IMR-90 (cell line): ENCODE measurements around the gene RAP1A. TPM values are rescaled to one million over a fixed set of nuclear protein-coding genes. Genes with fewer than 3 reads are reported as not detected.
A peak's percentile ranks its signal among the peaks of the same experiment; 100 is the strongest.

Source experiments
- ATAC-seq: fragments of 200-7000 bp; cut with Tn5 transposase; 2 replicates; pipeline ENCODE4 v1.9.1; 2020; ENCODE audit warnings: low read depth, mild to moderate bottlenecking, moderate library complexity
- BruUV-seq: library from RNA; stranded (reverse); fragments of 400-500 nt; replicated peaks from 2 replicates; lab custom pipeline; 2021; lab: Mats Ljungman, UMichigan
- CTCF ChIA-PET: fragments of 300-600 bp; formaldehyde crosslinking; extraction: SDS; loops from one replicate; lab custom pipeline; 2021; ENCODE audit warnings: antibody characterized with exemption; lab: Yijun Ruan, JAX
- POLR2A ChIA-PET: fragments of 300-600 bp; sonication (Branson Sonifier 250); formaldehyde crosslinking; loops from one replicate; lab custom pipeline; 2022; ENCODE audit warnings: antibody characterized with exemption; ENCODE audit not compliant: unreplicated experiment; lab: Charles Lee
- DNase-seq: peaks from one replicate; pipeline ENCODE4 v3.0.0; 2013
- H2AFZ ChIP-seq: replicated peaks from 2 replicates; pipeline ENCODE3; 2013; ENCODE audit warnings: low read length, mild to moderate bottlenecking; ENCODE audit not compliant: poor library complexity
- H2AK5ac ChIP-seq: 2 replicates; pipeline ENCODE4 v1.6.1; 2013; ENCODE audit warnings: low read depth, low read length, inconsistent platforms
- H2AK9ac ChIP-seq: replicated peaks from 2 replicates; pipeline ENCODE3; 2013; ENCODE audit warnings: mild to moderate bottlenecking, low read depth, low read length, moderate library complexity; ENCODE audit not compliant: poor library complexity
- H2BK120ac ChIP-seq: 2 replicates; pipeline ENCODE4 v1.6.1; 2013; ENCODE audit warnings: low read depth, low read length, inconsistent platforms
- H2BK15ac ChIP-seq: 3 replicates; pipeline ENCODE4 v1.6.1; 2013; ENCODE audit warnings: low read depth, low read length, inconsistent platforms
- H2BK20ac ChIP-seq: 2 replicates; pipeline ENCODE4 v1.6.1; 2013; ENCODE audit warnings: low read depth, mild to moderate bottlenecking, inconsistent platforms, low read length, moderate library complexity
- H2BK5ac ChIP-seq: 2 replicates; pipeline ENCODE4 v1.6.1; 2013; ENCODE audit warnings: mild to moderate bottlenecking, low read depth, low read length, inconsistent platforms; ENCODE audit not compliant: poor library complexity, severe bottlenecking
- H3K14ac ChIP-seq: replicated peaks from 2 replicates; pipeline ENCODE4 v1.6.1; 2013; ENCODE audit warnings: low read depth, low read length, inconsistent platforms
- H3K18ac ChIP-seq: 2 replicates; pipeline ENCODE4 v1.6.1; 2013; ENCODE audit warnings: low read depth, low read length, control low read depth
- H3K23ac ChIP-seq: 2 replicates; pipeline ENCODE4 v1.6.1; 2013; ENCODE audit warnings: low read depth, low read length, inconsistent platforms
- H3K27ac ChIP-seq: 2 replicates; pipeline ENCODE4 v1.5.1; 2013; ENCODE audit warnings: mild to moderate bottlenecking, control low read depth, low read length; ENCODE audit not compliant: insufficient read depth
- H3K27me3 ChIP-seq: 2 replicates; pipeline ENCODE4 v1.6.1; 2013; ENCODE audit warnings: low read length; ENCODE audit not compliant: control insufficient read depth, insufficient read depth
- H3K36me3 ChIP-seq: 2 replicates; pipeline ENCODE4 v1.6.1; 2013; ENCODE audit warnings: low read length, mixed read lengths; ENCODE audit not compliant: control insufficient read depth, insufficient read depth
- H3K4ac ChIP-seq: 2 replicates; pipeline ENCODE4 v1.6.1; 2013; ENCODE audit warnings: low read depth, low read length, inconsistent platforms
- H3K4me1 ChIP-seq: 2 replicates; pipeline ENCODE4 v1.6.1; 2013; ENCODE audit warnings: low read length, mixed read lengths; ENCODE audit not compliant: control insufficient read depth, insufficient read depth
- H3K4me2 ChIP-seq: 2 replicates; pipeline ENCODE4 v1.6.1; 2013; ENCODE audit warnings: low read depth, mild to moderate bottlenecking, control low read depth, low read length, moderate library complexity
- H3K4me3 ChIP-seq: 2 replicates; pipeline ENCODE4 v1.5.1; 2013; ENCODE audit warnings: low read depth, mild to moderate bottlenecking, control low read depth, low read length, moderate library complexity; ENCODE audit not compliant: insufficient read depth
- H3K56ac ChIP-seq: 2 replicates; pipeline ENCODE4 v1.6.1; 2013; ENCODE audit warnings: low read length, inconsistent platforms; ENCODE audit not compliant: insufficient read depth; ENCODE audit errors: extremely low read depth
- H3K79me1 ChIP-seq, 2 experiments: 2 replicates each; pipeline ENCODE4 v1.6.1; 2013; ENCODE audit warnings: low read length in 2 of 2, inconsistent platforms in 1 of 2, low read depth in 1 of 2
- H3K9ac ChIP-seq: 2 replicates; pipeline ENCODE4 v1.6.1; 2013; ENCODE audit warnings: low read depth, low read length, control low read depth
- H3K9me1 ChIP-seq: 2 replicates; pipeline ENCODE4 v1.6.1; 2013; ENCODE audit warnings: low read length, inconsistent platforms; ENCODE audit not compliant: insufficient read depth
- H3K9me3 ChIP-seq: 2 replicates; pipeline ENCODE4 v1.6.1; 2013; ENCODE audit warnings: low read length; ENCODE audit not compliant: control insufficient read depth, insufficient read depth
- H4K20me1 ChIP-seq: 2 replicates; pipeline ENCODE4 v1.6.1; 2013; ENCODE audit warnings: low read length, inconsistent platforms; ENCODE audit not compliant: insufficient read depth
- H4K5ac ChIP-seq: 2 replicates; pipeline ENCODE4 v1.6.1; 2013; ENCODE audit warnings: mild to moderate bottlenecking, low read depth, low read length, control low read depth
- H4K8ac ChIP-seq, 2 experiments: 2 replicates each; pipeline ENCODE4 v1.6.1; 2013; ENCODE audit warnings: low read depth in 2 of 2, low read length in 2 of 2, control low read depth in 1 of 2, inconsistent platforms in 1 of 2
- H4K91ac ChIP-seq: 2 replicates; pipeline ENCODE4 v1.6.1; 2013; ENCODE audit warnings: low read depth, low read length, inconsistent platforms; ENCODE audit not compliant: insufficient read depth
- CEBPB ChIP-seq: IDR thresholded peaks from 2 replicates; pipeline ENCODE4 v1.6.1; 2012; ENCODE audit warnings: low read depth, low read length, improper control_type of control experiment
- CHD1 ChIP-seq: IDR thresholded peaks from 2 replicates; pipeline ENCODE4 v1.6.1; 2012; ENCODE audit warnings: low read depth, low read length, improper control_type of control experiment
- ELK1 ChIP-seq: fragments of 150-350 bp; IDR thresholded peaks from 2 replicates; pipeline ENCODE4 v1.6.1; 2016; ENCODE audit warnings: low read depth, mild to moderate bottlenecking, low read length, moderate library complexity, borderline replicate concordance
- MAFK ChIP-seq: IDR thresholded peaks from 2 replicates; pipeline ENCODE4 v1.6.1; 2012; ENCODE audit warnings: low read depth, low read length, improper control_type of control experiment
- MAZ ChIP-seq: IDR thresholded peaks from 2 replicates; pipeline ENCODE4 v1.6.1; 2012; ENCODE audit warnings: low read depth, mild to moderate bottlenecking, low read length, improper control_type of control experiment, moderate library complexity, borderline replicate concordance
- NFE2L2 ChIP-seq: fragments of 150-350 bp; IDR thresholded peaks from 2 replicates; pipeline ENCODE4 v1.6.1; 2016; ENCODE audit warnings: low read depth, mild to moderate bottlenecking, low read length
- RAD21 ChIP-seq: IDR thresholded peaks from 2 replicates; pipeline ENCODE4 v1.6.1; 2012; ENCODE audit warnings: low read length, improper control_type of control experiment
- RCOR1 ChIP-seq: IDR thresholded peaks from 2 replicates; pipeline ENCODE4 v1.6.1; 2012; ENCODE audit warnings: mild to moderate bottlenecking, low read length, improper control_type of control experiment; ENCODE audit not compliant: insufficient replicate concordance
- USF2 ChIP-seq: fragments of 150-350 bp; IDR thresholded peaks from 2 replicates; pipeline ENCODE4 v1.6.1; 2017; ENCODE audit warnings: mild to moderate bottlenecking, antibody characterized with exemption, low read length, low read depth
- WGBS, 2 experiments: methylation state at CpG; one replicate each; pipeline versions ENCODE4 v1.1.5 to v1.1.7; 2013; ENCODE audit warnings: missing lambda C conversion rate in 2 of 2; ENCODE audit not compliant: insufficient read length in 1 of 2; ENCODE audit errors: extremely low coverage in 2 of 2; 5-methylcytosine and 5-hydroxymethylcytosine counted together
- dilution Hi-C: fragments of 300-500 bp; cut with HindIII; formaldehyde crosslinking; loops from one replicate; pipeline ENCODE4 v1.14.3; 2018; ENCODE audit warnings: low sequenced_read_pairs; ENCODE audit not compliant: unreplicated experiment
- in situ Hi-C: fragments of 300-500 bp; cut with MboI; formaldehyde crosslinking; loops from 3 replicates; pipeline ENCODE4 v1.14.3; 2019; ENCODE audit warnings: low sequenced_read_pairs, inconsistent platforms, mixed read lengths
- intact Hi-C: fragments of 100-400 bp; cut with micrococcal nuclease; formaldehyde crosslinking; loops from 2 replicates; pipeline ENCODE4 v1.10.0; 2022
- polyA plus RNA-seq, 3 experiments: library from polyadenylated mRNA; depleted of rRNA; stranded (reverse); fragments of >200 nt; gene quantifications; 2 replicates each; pipeline ENCODE4 v1.2.3, GENCODE V29; 2012; ENCODE audit warnings: low replicate concordance in 1 of 3
- total RNA-seq: library from RNA; depleted of rRNA; stranded (reverse); fragments of >200 nt; gene quantifications from 2 replicates; pipeline ENCODE4 v1.2.3, GENCODE V29; 2012

RAP1A gene
- total and polyA plus RNA-seq, 2 of the 4 experiments (the other 2 are of a cell fraction): 18.1 to 43.6 TPM

- H4K5ac ChIP-seq: no peak overlapping the region
- no peak overlapping the region for H3K9ac ChIP-seq
- H3K56ac ChIP-seq: no peak overlapping the region
- H4K8ac ChIP-seq: no peak overlapping the region
- 0 out of 3 replicates have a peak overlapping the region, but pooled peaks have one; percentile 5 for H2BK15ac ChIP-seq
- H2AFZ ChIP-seq: no peak overlapping the region
- H2AK5ac ChIP-seq: no peak overlapping the region
- no peak overlapping the region for H3K4me3 ChIP-seq
- no peak overlapping the region for H2BK5ac ChIP-seq
- BruUV-seq: no TSS peak
- no CpG with 5 or more reads among the region's 3 CpGs for WGBS, 2 experiments
- no peaks in the 10 kb centered on the region for H3K27me3 ChIP-seq
- peaks cover 14% of the 10 kb centered on the region for H3K4me1 ChIP-seq
- H2BK120ac ChIP-seq: no peak overlapping the region
- no peaks in the 10 kb centered on the region for H3K36me3 ChIP-seq
- POLR2A ChIA-PET: no interaction called here
- H4K20me1 ChIP-seq: no peaks in the 10 kb centered on the region
- H2AK9ac ChIP-seq: no peak overlapping the region
- 0 out of 4 replicates have a peak, but pooled peaks cover 0 to 4% of the 10 kb centered on the region in 2 experiments for H3K79me1 ChIP-seq
- H3K18ac ChIP-seq: no peak overlapping the region
- no peak overlapping the region for H3K27ac ChIP-seq
- no peak for TF ChIP-seq MAZ
- TF ChIP-seq ELK1: no peak
- no peak for TF ChIP-seq USF2
- TF ChIP-seq RCOR1: no peak
- no peak for TF ChIP-seq CHD1
- TF ChIP-seq RAD21: no peak
- TF ChIP-seq NFE2L2: no peak
- TF ChIP-seq MAFK: no peak
- TF ChIP-seq CEBPB: no peak
- no peak for DNase-seq
- CTCF ChIA-PET: interaction anchor here (1.0 kb wide), 1 partner anchor 36 kb away, joined by 4 read pairs; no protein-coding TSS in a partner anchor
- in situ Hi-C loops: no loop called here
- H3K4me2 ChIP-seq: no peak overlapping the region
- no peak; the same call in 1 of the 2 replicates for ATAC-seq
- H3K14ac ChIP-seq: no peak overlapping the region
- no peaks in the 10 kb centered on the region for H3K9me3 ChIP-seq
- H3K23ac ChIP-seq: no peak overlapping the region
- peaks cover 12% of the 10 kb centered on the region for H3K9me1 ChIP-seq
- no peak overlapping the region for H2BK20ac ChIP-seq
- intact Hi-C loops: loop anchor here (5.0 kb wide), 2 partner anchors 41 to 64 kb away; no protein-coding TSS in a partner anchor
- peak overlapping the region; percentile 13; the same call in 1 of the 2 replicates for H3K4ac ChIP-seq
- dilution Hi-C loops: no loop called here
- no peak overlapping the region for H4K91ac ChIP-seq
Observed at GRCh38 chr1:111571239-111571638, 48.4 kb upstream of the RAP1A start.
